GM10847 (cell line): Measurements from ENCODE around the gene PCAT7.

ENCODE experiments used
- POLR2A ChIP-seq: IDR thresholded peaks from 2 replicates; pipeline ENCODE4 v1.6.1; 2011; ENCODE audit not compliant: insufficient read length; ENCODE audit errors: extremely low read depth

Gene PCAT7

GRCh38 chr9:94554439-94555331, at the start of gene PCAT7:
PCAT7 (plus strand) TSS chr9:94555083.
- no peak for TF ChIP-seq POLR2A

DNA sequence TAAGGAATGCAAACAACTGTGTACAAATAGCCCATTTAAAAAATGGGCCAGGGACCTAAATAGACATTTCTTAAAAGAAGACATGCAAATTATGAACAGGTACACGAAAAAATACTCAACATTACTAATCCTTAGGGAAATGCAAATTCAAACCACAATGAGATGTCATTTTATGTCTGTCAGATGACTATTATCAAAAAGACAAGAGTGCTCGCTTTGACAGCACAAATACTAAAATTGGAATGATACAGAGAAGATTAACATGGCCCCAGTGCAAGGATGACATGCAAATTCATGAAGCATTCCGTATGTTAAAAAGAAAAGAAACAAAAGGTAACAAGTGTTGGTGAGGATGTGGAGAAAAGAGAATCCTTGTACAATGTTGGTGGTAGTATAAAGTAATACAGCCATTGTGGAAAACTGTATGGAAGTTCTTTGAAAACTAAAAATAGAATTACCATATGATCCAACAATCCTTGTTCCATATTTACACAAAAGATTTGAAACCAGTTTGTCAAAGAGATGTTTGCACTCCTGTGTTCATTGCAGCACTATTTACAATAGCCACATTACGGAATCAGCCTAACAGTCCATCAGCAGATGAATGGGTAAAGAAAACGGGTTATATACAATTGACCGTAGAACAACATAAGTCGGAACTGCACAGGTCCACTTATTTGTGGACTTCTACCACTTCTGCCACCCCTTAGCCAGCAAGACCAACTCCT, 47.2 kb upstream of the PCAT7 start:
- TF ChIP-seq POLR2A = no peak

- TF ChIP-seq POLR2A = no peak
Measured at GRCh38 chr9:94511134-94511954, 43.5 kb upstream of the PCAT7 start.

GRCh38 chr9:94511955-94512265, 43.0 kb upstream of the PCAT7 start:
- TF ChIP-seq POLR2A = no peak

DNA sequence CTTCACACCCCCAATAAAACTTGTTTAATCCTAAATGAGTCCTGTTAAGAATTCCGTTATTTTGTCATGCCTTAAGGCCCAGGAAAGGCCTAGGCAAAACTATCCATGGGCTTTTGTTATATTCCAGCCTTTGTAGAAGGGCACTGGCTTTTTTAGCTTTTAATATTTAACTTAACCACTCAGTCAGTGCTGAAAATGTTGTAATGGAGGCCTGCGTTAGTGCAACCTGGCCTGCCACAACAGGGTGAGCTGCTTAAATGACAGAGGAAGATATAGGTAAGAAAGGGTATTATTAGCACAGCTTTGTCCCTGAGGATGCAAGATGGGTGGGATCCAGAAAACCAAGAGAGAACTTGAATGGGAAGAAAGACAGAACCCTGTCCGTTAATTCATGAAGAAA, 40.2 kb upstream of the PCAT7 start:
- TF ChIP-seq POLR2A = no peak

- TF ChIP-seq POLR2A = no peak
Measured at GRCh38 chr9:94517254-94517653, 37.6 kb upstream of the PCAT7 start.

GRCh38 chr9:94525396-94526035, 29.4 kb upstream of the PCAT7 start:
- no peak for TF ChIP-seq POLR2A

DNA sequence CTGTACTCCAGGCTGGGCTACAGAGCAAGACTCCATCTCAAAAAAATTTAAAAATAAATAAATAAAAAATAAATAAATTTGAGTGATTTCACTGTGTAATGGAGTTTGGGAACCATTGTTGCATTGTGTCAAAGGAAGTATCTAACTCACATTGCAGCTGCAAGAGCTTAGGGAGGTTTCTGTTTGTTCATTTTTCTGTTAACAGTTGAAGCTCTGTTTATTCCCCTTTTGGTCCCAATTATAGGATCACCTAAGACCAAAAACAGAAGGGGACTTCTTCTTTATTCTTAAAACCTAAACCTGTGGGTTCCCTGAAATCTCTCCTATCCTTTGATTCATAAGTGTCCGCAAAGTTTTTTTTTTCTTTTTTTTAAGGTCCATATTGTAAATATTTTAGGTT, 28.6 kb upstream of the PCAT7 start:
- no peak for TF ChIP-seq POLR2A

DNA sequence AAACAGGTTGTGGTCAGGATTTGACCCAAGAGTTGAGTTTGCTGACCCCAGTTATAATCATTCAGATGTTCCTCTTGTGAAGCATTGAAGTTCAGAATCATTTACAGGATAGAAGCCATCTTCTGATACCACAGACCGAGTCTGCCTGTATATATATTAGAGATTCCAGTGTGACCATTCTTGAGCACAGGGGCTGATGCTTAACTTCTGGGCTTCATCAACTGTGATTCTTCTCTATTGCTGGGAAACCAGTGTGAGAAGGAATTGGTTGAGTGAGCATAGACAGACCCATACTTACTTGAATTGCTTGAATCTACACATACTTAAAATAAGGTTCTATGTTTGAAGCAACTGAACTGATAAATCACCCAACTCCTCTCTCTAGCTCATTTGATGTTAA, 27.9 kb upstream of the PCAT7 start:
- no peak for TF ChIP-seq POLR2A

DNA sequence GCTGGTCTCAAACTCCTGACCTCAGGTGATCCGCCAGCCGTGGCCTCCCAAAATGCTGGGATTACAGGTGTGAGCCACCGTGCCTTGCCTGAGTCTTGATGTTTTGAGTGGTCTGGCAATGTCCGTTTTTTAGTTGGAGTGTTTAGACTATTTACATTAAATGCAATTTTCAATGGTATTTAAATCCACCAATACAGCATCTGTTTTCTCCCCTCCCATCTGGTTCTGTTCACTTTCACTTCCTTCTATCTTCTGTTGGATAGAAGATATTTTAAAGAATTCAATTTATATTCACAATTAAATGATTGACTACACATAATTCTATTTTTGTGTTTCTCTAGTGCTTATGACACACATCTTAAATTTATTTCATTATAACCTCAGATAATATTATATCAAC, 26.0 kb upstream of the PCAT7 start:
- TF ChIP-seq POLR2A = no peak

DNA sequence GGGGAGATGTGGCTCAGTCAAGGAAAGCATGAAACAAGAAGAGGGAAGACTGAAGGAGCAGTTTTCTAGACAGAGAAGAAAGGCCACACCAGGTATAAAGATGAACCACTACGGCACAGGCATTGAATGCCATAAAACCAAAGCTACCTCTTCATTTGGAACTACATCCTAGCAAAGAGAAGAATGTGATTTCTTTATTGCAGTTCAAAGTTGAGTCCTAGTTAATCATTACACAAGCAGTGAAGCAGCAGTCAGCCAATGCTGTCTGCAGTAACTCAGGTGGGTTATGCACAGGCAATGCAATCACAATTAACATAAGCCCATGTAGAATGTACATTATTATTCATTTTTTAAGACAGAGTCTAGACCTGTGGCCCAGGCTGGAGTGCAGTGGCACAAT, 21.7 kb upstream of the PCAT7 start:
- TF ChIP-seq POLR2A = no peak

DNA sequence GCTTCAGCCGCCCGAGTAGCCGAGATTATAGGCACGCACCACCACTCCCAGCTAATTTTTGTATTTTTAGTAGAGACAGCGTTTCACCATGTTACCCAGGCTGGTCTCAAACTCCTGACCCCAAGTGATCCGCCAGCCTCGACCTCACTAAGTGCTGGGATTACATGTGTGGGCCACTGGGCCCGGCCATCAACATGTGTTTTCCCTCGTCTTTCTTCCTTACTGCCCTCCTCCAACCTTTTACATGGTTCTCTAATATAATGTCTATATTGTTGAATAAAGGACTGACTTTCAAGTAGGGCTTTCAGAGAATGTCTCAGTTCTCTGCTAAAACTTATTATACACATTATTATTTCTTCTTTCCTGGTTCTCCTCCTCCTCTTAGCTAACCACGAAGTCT, 21.3 kb upstream of the PCAT7 start:
- no peak for TF ChIP-seq POLR2A

GRCh38 chr9:94534901-94535300, 20.0 kb upstream of the PCAT7 start:
- no peak for TF ChIP-seq POLR2A

DNA sequence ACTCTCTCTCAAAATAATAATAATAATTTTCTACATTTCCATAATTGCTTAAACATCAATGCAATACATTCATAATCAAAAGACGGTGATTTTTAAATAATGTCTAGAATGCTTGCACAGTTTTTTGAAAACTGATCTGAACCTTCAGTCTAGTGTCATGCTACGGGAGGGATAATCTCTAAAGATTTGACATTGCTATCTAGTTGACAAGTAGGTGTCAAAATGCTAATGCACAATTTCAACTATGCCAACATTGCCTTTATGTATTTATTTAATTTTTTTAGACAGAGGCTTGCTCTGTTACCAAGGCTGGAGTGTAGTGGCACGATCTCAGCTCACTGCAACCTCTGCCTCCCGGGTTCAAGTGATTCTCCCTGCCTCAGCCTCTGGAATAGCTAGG, 16.0 kb upstream of the PCAT7 start:
- no peak for TF ChIP-seq POLR2A

DNA sequence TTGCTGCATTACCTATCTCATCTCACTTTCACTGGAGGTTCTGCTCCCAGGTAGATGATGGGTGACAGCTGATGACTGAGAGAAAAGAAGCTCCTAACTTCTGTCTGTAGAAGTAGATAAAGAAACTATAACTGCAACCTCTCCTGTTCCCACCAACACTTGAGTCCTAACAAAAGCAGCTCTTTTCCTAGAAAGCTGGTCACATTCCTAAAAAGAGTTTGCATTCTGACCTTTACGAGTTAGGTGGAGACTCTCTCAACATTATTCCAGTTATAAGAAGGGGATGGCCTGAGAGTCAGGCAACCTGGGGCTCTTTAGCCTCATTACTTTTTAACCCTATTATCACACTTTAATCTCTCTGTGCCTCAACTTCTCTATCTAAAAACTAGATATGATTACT, 8.9 kb upstream of the PCAT7 start:
- no peak for TF ChIP-seq POLR2A
